ENCODE results near the gene AOC2. TPM values are rescaled to one million over a fixed set of nuclear protein-coding genes. Genes with fewer than 3 reads are reported as not detected.

AOC2 gene
- total and polyA plus RNA-seq, 2 of the 13 experiments (the other 11 are each of a cell fraction or from before 2014, with no cell fraction given) = 1.2 to 3.3 TPM

DNA sequence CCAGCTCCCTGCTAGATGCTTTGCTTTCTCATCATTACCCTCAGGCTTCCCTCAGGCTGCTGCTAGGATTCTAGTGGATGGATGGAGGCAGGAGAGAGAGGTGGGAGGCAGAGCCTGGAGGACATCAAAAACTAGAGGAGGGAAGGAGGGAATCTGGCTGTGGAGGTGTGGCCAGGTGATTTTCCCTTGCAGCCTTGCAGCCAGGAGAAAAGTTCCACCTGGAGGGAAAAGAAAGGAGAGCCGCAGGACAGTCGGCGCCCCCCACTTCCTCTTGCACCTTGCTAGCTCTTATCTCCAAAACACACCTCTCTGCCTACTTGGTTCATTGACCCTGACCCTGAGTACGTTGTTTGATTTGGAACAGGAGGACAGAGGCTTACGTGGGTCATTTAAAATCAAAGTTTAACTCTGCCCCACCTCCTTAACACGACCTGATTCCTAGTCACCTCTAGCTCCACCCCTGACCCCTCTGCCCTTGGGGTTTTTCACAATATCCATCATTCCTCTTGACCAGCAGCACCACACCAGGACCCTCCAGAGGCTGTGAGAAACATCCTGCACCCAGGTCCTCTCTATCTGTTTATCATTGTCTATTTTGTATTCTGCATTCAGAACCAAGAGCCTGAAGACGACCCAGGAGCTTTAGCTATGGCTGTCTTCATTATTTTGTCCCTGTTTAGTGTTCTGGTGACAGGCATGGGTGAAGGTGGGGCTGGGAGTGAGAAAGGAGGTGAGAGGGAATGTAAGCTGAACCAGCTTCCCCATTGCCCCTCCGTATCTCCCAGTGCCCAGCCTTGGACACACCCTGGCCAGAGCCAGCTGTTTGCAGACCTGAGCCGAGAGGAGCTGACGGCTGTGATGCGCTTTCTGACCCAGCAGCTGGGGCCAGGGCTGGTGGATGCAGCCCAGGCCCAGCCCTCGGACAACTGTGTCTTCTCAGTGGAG lies 22.5 kb downstream of the AOC2 start (continued):
- TF ChIP-seq RERE (CRISPR knock-in tag; IDR thresholded peaks at IDR 0.05; ENCODE audit: low read depth) (peak; percentile 79), ZNF235 (CRISPR knock-in tag; IDR thresholded peaks at IDR 0.05; ENCODE audit: borderline replicate concordance) (no peak), PCBP2 (optimal IDR thresholded peaks at IDR 0.05; ENCODE audit: low read depth, low read length, poor library complexity, severe bottlenecking) (no peak), ZNF337 (CRISPR knock-in tag; IDR thresholded peaks at IDR 0.05; ENCODE audit: borderline replicate concordance, low read depth) (no peak), GFI1 (CRISPR knock-in tag; IDR thresholded peaks at IDR 0.05; ENCODE audit: borderline replicate concordance) (peak; percentile 98), CENPX (CRISPR knock-in tag; IDR thresholded peaks at IDR 0.05) (no peak), KLF15 (CRISPR knock-in tag; IDR thresholded peaks at IDR 0.05; ENCODE audit: borderline replicate concordance) (no peak), ZNF772 (CRISPR knock-in tag; IDR thresholded peaks at IDR 0.05) (no peak), HIVEP1 (CRISPR knock-in tag; IDR thresholded peaks at IDR 0.05) (no peak), ZMAT3 (CRISPR knock-in tag; conservative IDR thresholded peaks at IDR 0.05) (no peak), MIXL1 (CRISPR knock-in tag; IDR thresholded peaks at IDR 0.05) (peak; percentile 94), BCLAF1 (IDR thresholded peaks at IDR 0.05) (no peak), KAT2B (IDR thresholded peaks at IDR 0.05; ENCODE audit: borderline replicate concordance, low read depth, low read length) (no peak), XRCC5 (optimal IDR thresholded peaks at IDR 0.05; ENCODE audit: low read length) (no peak), ZNF34 (CRISPR knock-in tag; IDR thresholded peaks at IDR 0.05; ENCODE audit: borderline replicate concordance) (no peak)
- TF ChIP-seq, protein P1, sequence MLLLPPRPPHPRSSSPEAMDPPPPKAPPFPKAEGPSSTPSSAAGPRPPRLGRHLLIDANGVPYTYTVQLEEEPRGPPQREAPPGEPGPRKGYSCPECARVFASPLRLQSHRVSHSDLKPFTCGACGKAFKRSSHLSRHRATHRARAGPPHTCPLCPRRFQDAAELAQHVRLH (CRISPR knock-in tag; IDR thresholded peaks at IDR 0.05; ENCODE audit: borderline replicate concordance, low read depth) = no peak
- TF ChIP-seq, protein P2, sequence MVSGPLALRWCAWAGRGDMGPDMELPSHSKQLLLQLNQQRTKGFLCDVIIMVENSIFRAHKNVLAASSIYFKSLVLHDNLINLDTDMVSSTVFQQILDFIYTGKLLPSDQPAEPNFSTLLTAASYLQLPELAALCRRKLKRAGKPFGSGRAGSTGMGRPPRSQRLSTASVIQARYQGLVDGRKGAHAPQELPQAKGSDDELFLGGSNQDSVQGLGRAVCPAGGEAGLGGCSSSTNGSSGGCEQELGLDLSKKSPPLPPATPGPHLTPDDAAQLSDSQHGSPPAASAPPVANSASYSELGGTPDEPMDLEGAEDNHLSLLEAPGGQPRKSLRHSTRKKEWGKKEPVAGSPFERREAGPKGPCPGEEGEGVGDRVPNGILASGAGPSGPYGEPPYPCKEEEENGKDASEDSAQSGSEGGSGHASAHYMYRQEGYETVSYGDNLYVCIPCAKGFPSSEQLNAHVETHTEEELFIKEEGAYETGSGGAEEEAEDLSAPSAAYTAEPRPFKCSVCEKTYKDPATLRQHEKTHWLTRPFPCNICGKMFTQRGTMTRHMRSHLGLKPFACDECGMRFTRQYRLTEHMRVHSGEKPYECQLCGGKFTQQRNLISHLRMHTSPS (CRISPR knock-in tag; IDR thresholded peaks at IDR 0.05; ENCODE audit: low read depth) = no peak
- TF ChIP-seq, protein P3, sequence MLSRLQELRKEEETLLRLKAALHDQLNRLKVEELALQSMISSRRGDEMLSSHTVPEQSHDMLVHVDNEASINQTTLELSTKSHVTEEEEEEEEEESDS (CRISPR knock-in tag; IDR thresholded peaks at IDR 0.05; ENCODE audit: borderline replicate concordance) = no peak

All from HepG2 (cell line).